Ovary (tissue), 3 donors: Measurements from ENCODE around the gene OSBPL5.

ENCODE experiments used
- CTCF ChIP-seq, 3 donors: fragments of 450-650 bp in 2 of 3; fragments of 200-600 bp in 1 of 3; IDR thresholded peaks; one replicate each; pipeline versions ENCODE4 v1.5.1 to v1.8.0; 2016 to 2022; ENCODE audit warnings: antibody characterized with exemption in 3 of 3, mild to moderate bottlenecking in 1 of 3
- EP300 ChIP-seq: sonication (generic); formaldehyde crosslinking; IDR thresholded peaks from one replicate; pipeline ENCODE4 v1.6.1; 2017; ENCODE audit warnings: antibody characterized with exemption
- POLR2A ChIP-seq: fragments of 450-650 bp; IDR thresholded peaks from one replicate; pipeline ENCODE4 v1.6.1; 2017; ENCODE audit warnings: antibody characterized with exemption, mild to moderate bottlenecking, moderate library complexity
- donor health status: DM: no; HTN: no; CAD: no.

GRCh38 chr11:3148255-3148989 is 16.7 kb downstream of the OSBPL5 start:
- no peak for TF ChIP-seq CTCF (IDR thresholded peaks at IDR 0.05)
- no peak for TF ChIP-seq EP300
- TF ChIP-seq POLR2A: no peak
